H1 (cell line): ENCODE results near the gene VPREB1. TPM values are rescaled to one million over a fixed set of nuclear protein-coding genes. Genes with fewer than 3 reads are reported as not detected.

Source experiments
- CTCF ChIA-PET: fragments of 300-600 bp; sonication (Branson Sonifier 250); formaldehyde crosslinking; loops from one replicate; lab custom pipeline; 2021; ENCODE audit not compliant: partially characterized antibody; lab: Charles Lee
- POLR2A ChIA-PET: fragments of 300-600 bp; sonication (Branson Sonifier 250); formaldehyde crosslinking; loops from one replicate; lab custom pipeline; 2021; ENCODE audit warnings: inconsistent platforms; ENCODE audit not compliant: partially characterized antibody; lab: Charles Lee
- DNase-seq, 2 experiments: peaks; one replicate each; pipeline versions ENCODE4 v3.0.0 to v3.0.0-alpha.2; 2010 to 2022; ENCODE audit warnings: low spot score in 2 of 2, low read depth in 1 of 2, mixed read lengths in 1 of 2
- FAIRE-seq: peaks from 2 replicates; lab custom pipeline; 2011; peaks lifted over from hg19 to GRCh38; lab: Jason Lieb, UNC
- H2AFZ ChIP-seq: 2 replicates; pipeline ENCODE4 v1.8.1; 2012; ENCODE audit warnings: low read length, inconsistent platforms
- H2AK5ac ChIP-seq: 2 replicates; pipeline ENCODE4 v1.6.1; 2013; ENCODE audit warnings: low read depth, low read length
- H2BK120ac ChIP-seq: replicated peaks from 2 replicates; pipeline ENCODE3; 2013; ENCODE audit warnings: low read depth, low read length, inconsistent platforms
- H2BK12ac ChIP-seq: 2 replicates; pipeline ENCODE4 v1.6.1; 2013; ENCODE audit warnings: low read depth, low read length
- H2BK15ac ChIP-seq: 2 replicates; pipeline ENCODE4 v1.6.1; 2013; ENCODE audit warnings: low read length
- H2BK20ac ChIP-seq: 2 replicates; pipeline ENCODE4 v1.6.1; 2013; ENCODE audit warnings: low read length
- H2BK5ac ChIP-seq: 2 replicates; pipeline ENCODE4 v1.6.1; 2013; ENCODE audit warnings: low read depth, low read length
- H3K14ac ChIP-seq: 2 replicates; pipeline ENCODE4 v1.6.1; 2013; ENCODE audit warnings: inconsistent platforms; ENCODE audit not compliant: insufficient read length
- H3K18ac ChIP-seq: 2 replicates; pipeline ENCODE4 v1.6.1; 2013; ENCODE audit warnings: low read length; ENCODE audit errors: extremely low read depth
- H3K23ac ChIP-seq: 2 replicates; pipeline ENCODE4 v1.6.1; 2013; ENCODE audit warnings: inconsistent platforms; ENCODE audit not compliant: insufficient read length
- H3K23me2 ChIP-seq: 2 replicates; pipeline ENCODE4 v1.6.1; 2013; ENCODE audit warnings: low read depth, low read length
- H3K27ac ChIP-seq: 2 replicates; pipeline ENCODE4 v1.6.1; 2011; ENCODE audit warnings: low read depth, low read length, inconsistent platforms
- H3K27me3 ChIP-seq, 4 experiments: replicated peaks in 1 of 4; 1 replicate in 1 of 4; 2 replicates in 3 of 4; pipeline versions ENCODE4 v1.6.1 to v1.8.1; 2011 to 2013; ENCODE audit warnings: low read length in 3 of 4, mild to moderate bottlenecking in 3 of 4, inconsistent platforms in 2 of 4, mixed read lengths in 2 of 4, moderate library complexity in 1 of 4; ENCODE audit not compliant: control insufficient read depth in 3 of 4, insufficient read depth in 3 of 4; ENCODE audit errors: extremely low read depth in 1 of 4
- H3K36me3 ChIP-seq, 4 experiments: 2 replicates each; pipeline versions ENCODE4 v1.6.1 to v1.8.1; 2011 to 2013; ENCODE audit warnings: mild to moderate bottlenecking in 4 of 4, low read length in 3 of 4, moderate library complexity in 2 of 4, control low read depth in 1 of 4, inconsistent platforms in 1 of 4; ENCODE audit not compliant: insufficient read depth in 4 of 4, control insufficient read depth in 2 of 4
- H3K4ac ChIP-seq: replicated peaks from 2 replicates; pipeline ENCODE3; 2013; ENCODE audit warnings: low read length, low read depth, mixed read lengths, inconsistent platforms; ENCODE audit not compliant: insufficient read length
- H3K4me1 ChIP-seq, 4 experiments: replicated peaks in 1 of 4; 1 replicate in 1 of 4; 2 replicates in 3 of 4; pipeline versions ENCODE4 v1.6.1 to v1.8.1; 2011 to 2013; ENCODE audit warnings: low read length in 3 of 4, inconsistent platforms in 2 of 4, mixed read lengths in 1 of 4; ENCODE audit not compliant: insufficient read depth in 4 of 4, control insufficient read depth in 3 of 4
- H3K4me2 ChIP-seq, 2 experiments: 2 replicates each; pipeline versions ENCODE4 v1.6.1 to v1.8.1; 2011 to 2013; ENCODE audit warnings: low read depth in 2 of 2, low read length in 2 of 2, control low read depth in 1 of 2, inconsistent platforms in 1 of 2, mild to moderate bottlenecking in 1 of 2; ENCODE audit not compliant: insufficient read depth in 1 of 2
- H3K4me3 ChIP-seq, 4 experiments: fragments of 200-600, 300-600 bp in 1 of 4; sonication (generic), shearing (Covaris generic), sonication (Bioruptor Twin) in 1 of 4; 2 replicates each; pipeline versions ENCODE4 v1.5.1 to v1.8.1; 2011 to 2016; ENCODE audit warnings: low read length in 4 of 4, low read depth in 3 of 4, control low read depth in 2 of 4, inconsistent platforms in 2 of 4, mild to moderate bottlenecking in 2 of 4, mixed read lengths in 1 of 4, moderate library complexity in 1 of 4; ENCODE audit not compliant: insufficient read depth in 2 of 4; ENCODE audit errors: extremely low read depth in 1 of 4
- H3K56ac ChIP-seq: replicated peaks from 2 replicates; pipeline ENCODE3; 2013; ENCODE audit warnings: low read depth, mild to moderate bottlenecking, mixed read lengths, low read length, inconsistent platforms; ENCODE audit not compliant: insufficient read length
- H3K79me1 ChIP-seq: 2 replicates; pipeline ENCODE4 v1.6.1; 2013; ENCODE audit warnings: low read depth, low read length, control low read depth
- H3K79me2 ChIP-seq, 2 experiments: 2 replicates each; pipeline versions ENCODE4 v1.6.1 to v1.8.1; 2012 to 2013; ENCODE audit warnings: low read length in 2 of 2, mild to moderate bottlenecking in 2 of 2, inconsistent platforms in 1 of 2; ENCODE audit not compliant: insufficient read depth in 2 of 2, control insufficient read depth in 1 of 2
- H3K9ac ChIP-seq, 4 experiments: replicated peaks in 1 of 4; 1 replicate in 1 of 4; 2 replicates in 3 of 4; pipeline versions ENCODE4 v1.6.1 to v1.8.1; 2011 to 2013; ENCODE audit warnings: low read depth in 3 of 4, low read length in 3 of 4, control low read depth in 2 of 4, mild to moderate bottlenecking in 2 of 4, moderate library complexity in 2 of 4, inconsistent platforms in 1 of 4; ENCODE audit errors: extremely low read depth in 1 of 4
- H3K9me3 ChIP-seq, 2 experiments: 2 replicates each; pipeline versions ENCODE4 v1.6.1 to v1.8.1; 2012 to 2013; ENCODE audit warnings: mild to moderate bottlenecking in 2 of 2, moderate library complexity in 2 of 2, control low read depth in 1 of 2, inconsistent platforms in 1 of 2, low read depth in 1 of 2, low read length in 1 of 2, mixed read lengths in 1 of 2; ENCODE audit not compliant: insufficient read depth in 2 of 2
- H4K20me1 ChIP-seq, 2 experiments: replicated peaks in 1 of 2; 2 replicates each; pipeline versions ENCODE3 to v1.8.1; 2011 to 2013; ENCODE audit warnings: inconsistent platforms in 2 of 2, low read length in 2 of 2, mild to moderate bottlenecking in 1 of 2; ENCODE audit not compliant: insufficient read depth in 2 of 2, control insufficient read depth in 1 of 2
- H4K5ac ChIP-seq: 2 replicates; pipeline ENCODE4 v1.6.1; 2013; ENCODE audit warnings: low read length, low read depth, mixed read lengths, inconsistent platforms; ENCODE audit not compliant: insufficient read length
- H4K8ac ChIP-seq: 2 replicates; pipeline ENCODE4 v1.8.0; 2013; ENCODE audit warnings: mild to moderate bottlenecking, moderate library complexity, low read length, inconsistent platforms; ENCODE audit not compliant: insufficient read depth; ENCODE audit errors: extremely low read depth
- H4K91ac ChIP-seq: replicated peaks from 2 replicates; pipeline ENCODE3; 2013; ENCODE audit warnings: low read length, mixed read lengths, inconsistent platforms; ENCODE audit not compliant: insufficient read length
- BCL11A ChIP-seq, 2 experiments: IDR thresholded peaks; one replicate each; pipeline ENCODE4 v1.6.1; 2011; ENCODE audit warnings: low read depth in 2 of 2, low read length in 2 of 2, mild to moderate bottlenecking in 2 of 2
- WGBS, 2 experiments: shearing (Covaris generic) in 1 of 2; methylation state at CpG; one replicate each; pipeline versions ENCODE4 v1.1.6 to v1.1.7; 2013 to 2015; ENCODE audit warnings: low lambda C conversion rate in 2 of 2, mixed read lengths in 2 of 2, inconsistent platforms in 1 of 2, low coverage in 1 of 2, missing lambda C conversion rate in 1 of 2; ENCODE audit not compliant: insufficient replicate concordance in 2 of 2, insufficient coverage in 1 of 2, insufficient read length in 1 of 2; ENCODE audit errors: extremely low coverage in 1 of 2, missing lambda C conversion rate in 1 of 2; 5-methylcytosine and 5-hydroxymethylcytosine counted together
- polyA plus RNA-seq, 7 experiments: library from polyadenylated mRNA; depleted of rRNA in 3 of 7; stranded (reverse) in 5 of 7; unstranded in 2 of 7; fragments of >200 nt in 5 of 7; fragments of 200-250 nt in 2 of 7; gene quantifications; 1 replicate in 5 of 7; 2 replicates in 1 of 7; 4 replicates in 1 of 7; pipeline versions ENCODE4 v1.2.1 to v1.2.3, GENCODE V29; 2011 to 2013; ENCODE audit warnings: missing spikeins in 2 of 7, mixed read lengths in 2 of 7
- total RNA-seq: library from RNA; stranded (reverse); fragmentation: NEBNext Ultra II Directional; extraction: Animal tissue kit (Norgen Biotek cat#: 25700); gene quantifications from 2 replicates; pipeline ENCODE4 v1.2.1, GENCODE V29; 2021

The VPREB1 gene
- total and polyA plus RNA-seq, 2 of the 8 experiments (the other 6 are each of a cell fraction or from before 2014, with no cell fraction given), result not detected

- Histone ChIP-seq H3K4me2 (no peak overlapping the region), H2BK12ac (no peak overlapping the region), H3K9me3 (no peaks in the 10 kb centered on the region), H4K91ac (no peak overlapping the region), H4K5ac (no peak overlapping the region), H2BK20ac (no peak overlapping the region), H3K23me2 (no peaks in the 10 kb centered on the region), H3K27me3 (peaks cover 80 to 100% (median 98%) of the 10 kb centered on the region in 4 experiments), H3K18ac (no peak overlapping the region), H2BK120ac (no peak overlapping the region), H3K4me3 (no peak overlapping the region), H4K8ac (no peak overlapping the region), H3K14ac (no peak overlapping the region), H2AK5ac (no peak overlapping the region), H3K9ac (no peak overlapping the region), H3K79me1 (no peaks in the 10 kb centered on the region), H3K27ac (no peak overlapping the region), H3K56ac (no peak overlapping the region), H3K23ac (no peak overlapping the region), H3K79me2 (no peaks in the 10 kb centered on the region), H3K36me3 (no peaks in the 10 kb centered on the region), H2BK15ac (no peak overlapping the region), H3K4ac (no peak overlapping the region), H4K20me1 (peaks cover 2 to 7% of the 10 kb centered on the region in 2 experiments), H2BK5ac (no peak overlapping the region), H2AFZ (no peak overlapping the region), H3K4me1 (no peaks in the 10 kb centered on the region)
- CTCF ChIA-PET, result interaction anchor here (1.0 to 1.6 kb wide), 4 partner anchors 9 to 89 kb away, joined by 3 to 11 read pairs (median 4); no protein-coding TSS in a partner anchor
- DNase-seq (no peak), FAIRE-seq (no peak)
- POLR2A ChIA-PET, result interaction anchor here (1.2 kb wide), 1 partner anchor 10 kb away, joined by 3 read pairs; no protein-coding TSS in a partner anchor
- WGBS, 2 experiments, result 84% methylated on average over 5 of the region's 5 CpGs; no CpG with 5 or more reads in 1 of the 2 experiments
- no peak for TF ChIP-seq BCL11A (IDR thresholded peaks at IDR 0.05; ENCODE audit: low read depth in 2 of 2, low read length in 2 of 2)
Observed at GRCh38 chr22:22233081-22233480, 11.5 kb upstream of the VPREB1 start.
